H4 (cell line): ENCODE data around the gene RPA3. TPM values are rescaled to one million over a fixed set of nuclear protein-coding genes. Genes with fewer than 3 reads are reported as not detected.

Experiments used
- DNase-seq: peaks from one replicate; pipeline ENCODE4 v3.0.0-alpha.2; 2015; ENCODE audit warnings: low spot score
- total RNA-seq: library from RNA; depleted of rRNA; stranded (reverse); fragments of >200 nt; shearing (Covaris generic); gene quantifications from 2 replicates; pipeline ENCODE4 v1.2.3, GENCODE V29; 2014

Gene RPA3
- total RNA-seq, 1 experiment from 2014 or later = 228 TPM

GRCh38 chr7:7732621-7733281 is 14.3 kb upstream of the RPA3 start:
- peak; percentile 89 for DNase-seq

GRCh38 chr7:7731732-7732131 is 13.3 kb upstream of the RPA3 start:
- no peak for DNase-seq

GRCh38 chr7:7720750-7721621 is 2.6 kb upstream of the RPA3 start:
- no peak for DNase-seq

GRCh38 chr7:7720193-7720592 is 1.8 kb upstream of the RPA3 start:
- DNase-seq = no peak

- DNase-seq = peak; percentile 100
Measured at GRCh38 chr7:7719236-7719635, 829 bp upstream of the RPA3 start.

- DNase-seq = no peak
Measured at GRCh38 chr7:7713730-7714129, 4.7 kb downstream of the RPA3 start.

GRCh38 chr7:7710469-7710868 is 7.9 kb downstream of the RPA3 start:
- DNase-seq = no peak

GRCh38 chr7:7709291-7709690 is 9.1 kb downstream of the RPA3 start:
- no peak for DNase-seq

GRCh38 chr7:7707806-7708205 is 10.6 kb downstream of the RPA3 start:
- DNase-seq = peak; percentile 69

GRCh38 chr7:7707246-7707645 is 11.2 kb downstream of the RPA3 start:
- no peak for DNase-seq

- DNase-seq = no peak
Measured at GRCh38 chr7:7706556-7707172, 11.7 kb downstream of the RPA3 start.

GRCh38 chr7:7706101-7706511 is 12.3 kb downstream of the RPA3 start:
- DNase-seq = no peak

GRCh38 chr7:7705318-7705717 is 13.1 kb downstream of the RPA3 start:
- no peak for DNase-seq

- DNase-seq = no peak
Measured at GRCh38 chr7:7704867-7705266, 13.5 kb downstream of the RPA3 start.

GRCh38 chr7:7703427-7703826 is 15.0 kb downstream of the RPA3 start:
- no peak for DNase-seq

- DNase-seq = no peak
Measured at GRCh38 chr7:7702826-7703225, 15.6 kb downstream of the RPA3 start.

GRCh38 chr7:7701527-7701926 is 16.9 kb downstream of the RPA3 start:
- no peak for DNase-seq

- DNase-seq = no peak
Measured at GRCh38 chr7:7699970-7700369, 18.4 kb downstream of the RPA3 start.

GRCh38 chr7:7699380-7699779 is 19.0 kb downstream of the RPA3 start:
- DNase-seq = no peak

- DNase-seq = no peak
Measured at GRCh38 chr7:7698930-7699329, 19.5 kb downstream of the RPA3 start.

GRCh38 chr7:7696458-7697119 is 21.8 kb downstream of the RPA3 start:
- DNase-seq = peak; percentile 62

GRCh38 chr7:7695111-7695817 is 23.1 kb downstream of the RPA3 start:
- DNase-seq = no peak
